Measurements from ENCODE around the gene LUM.

DNA sequence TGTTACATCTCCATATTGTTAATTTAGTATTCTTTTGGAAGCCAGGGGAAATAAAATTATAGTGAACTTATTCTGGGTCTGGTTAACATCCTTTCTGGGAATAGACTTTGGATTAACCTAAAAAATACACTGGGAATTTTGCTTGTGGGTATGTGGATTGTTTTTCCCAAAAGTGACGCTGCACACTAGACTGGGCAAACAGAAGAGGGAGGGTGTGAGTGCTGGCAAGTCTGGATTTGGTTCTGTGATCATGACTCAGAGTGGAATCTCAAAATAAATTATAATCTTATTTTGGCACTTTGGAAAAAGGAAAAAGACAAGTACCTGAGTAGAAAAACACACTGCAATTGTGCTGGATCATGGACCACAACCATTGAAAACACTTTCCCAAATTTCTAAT, 15.2 kb upstream of the LUM start:
- TF ChIP-seq CTCF (IDR thresholded peaks at IDR 0.05; ENCODE audit: insufficient read depth, low read depth, low read length) (no peak), EZH2 (IDR thresholded peaks at IDR 0.05; ENCODE audit: insufficient read depth, low read length) (no peak)
